ENCODE measurements around the gene RNF157.

RNF157 gene

DNA sequence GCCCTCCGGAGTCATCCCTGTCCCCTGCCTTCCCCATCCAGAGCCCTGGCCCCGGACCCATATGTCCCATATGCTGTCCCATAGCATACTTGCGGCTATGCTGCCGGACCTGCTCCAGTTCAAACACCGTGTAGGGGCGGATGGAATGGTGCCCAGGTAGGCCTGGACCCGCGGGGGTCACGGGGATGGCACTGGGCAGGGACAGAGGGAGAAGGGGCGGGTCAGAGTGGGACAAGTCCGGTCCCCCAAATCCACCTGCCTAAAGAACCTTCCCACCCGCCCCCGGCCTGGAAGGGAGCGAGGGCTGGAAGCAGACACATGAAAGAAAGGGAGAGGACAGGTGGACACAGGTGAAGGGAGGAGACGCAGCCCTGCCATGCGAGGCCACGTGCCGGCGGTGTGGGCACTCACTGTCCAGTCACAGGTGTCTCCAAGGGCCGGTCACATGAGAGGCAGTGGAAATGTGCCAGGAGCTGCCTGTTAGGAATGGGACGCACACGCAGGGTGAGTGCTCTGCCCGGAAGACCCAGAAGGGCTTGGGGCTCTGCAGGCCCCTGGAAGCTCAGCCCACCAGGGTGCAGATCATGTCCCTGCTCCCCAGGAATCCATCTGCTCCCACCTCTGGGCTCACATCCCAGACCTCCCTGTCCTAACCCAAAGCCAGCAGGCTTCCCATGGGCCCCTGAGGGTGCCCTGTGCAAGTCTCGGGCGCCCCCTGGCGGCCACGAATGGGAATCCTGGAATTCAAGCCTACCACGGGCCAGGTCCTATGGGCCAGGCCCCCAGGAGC is 38.9 kb upstream of the RNF157 start:
- Histone ChIP-seq H3K9ac (no peak overlapping the region), H3K36me3 (ENCODE audit: control insufficient read depth, insufficient read depth, low read length) (no peaks in the 10 kb centered on the region), H3K4me3 (ENCODE audit: low read depth, low read length) (no peak overlapping the region), H3K79me2 (no peaks in the 10 kb centered on the region), H3K9me3 (ENCODE audit: control insufficient read depth, low read length) (no peaks in the 10 kb centered on the region), H3K27ac (peak overlapping the region; percentile 20), H3K4me2 (ENCODE audit: low read length) (peak overlapping the region; percentile 48), H3K27me3 (ENCODE audit: control insufficient read depth, insufficient read depth, low read length) (no peaks in the 10 kb centered on the region), H2AFZ (peak overlapping the region; percentile 83), H3K4me1 (peaks cover 13% of the 10 kb centered on the region)
- TF ChIP-seq, protein P1, sequence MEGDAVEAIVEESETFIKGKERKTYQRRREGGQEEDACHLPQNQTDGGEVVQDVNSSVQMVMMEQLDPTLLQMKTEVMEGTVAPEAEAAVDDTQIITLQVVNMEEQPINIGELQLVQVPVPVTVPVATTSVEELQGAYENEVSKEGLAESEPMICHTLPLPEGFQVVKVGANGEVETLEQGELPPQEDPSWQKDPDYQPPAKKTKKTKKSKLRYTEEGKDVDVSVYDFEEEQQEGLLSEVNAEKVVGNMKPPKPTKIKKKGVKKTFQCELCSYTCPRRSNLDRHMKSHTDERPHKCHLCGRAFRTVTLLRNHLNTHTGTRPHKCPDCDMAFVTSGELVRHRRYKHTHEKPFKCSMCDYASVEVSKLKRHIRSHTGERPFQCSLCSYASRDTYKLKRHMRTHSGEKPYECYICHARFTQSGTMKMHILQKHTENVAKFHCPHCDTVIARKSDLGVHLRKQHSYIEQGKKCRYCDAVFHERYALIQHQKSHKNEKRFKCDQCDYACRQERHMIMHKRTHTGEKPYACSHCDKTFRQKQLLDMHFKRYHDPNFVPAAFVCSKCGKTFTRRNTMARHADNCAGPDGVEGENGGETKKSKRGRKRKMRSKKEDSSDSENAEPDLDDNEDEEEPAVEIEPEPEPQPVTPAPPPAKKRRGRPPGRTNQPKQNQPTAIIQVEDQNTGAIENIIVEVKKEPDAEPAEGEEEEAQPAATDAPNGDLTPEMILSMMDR (IDR thresholded peaks at IDR 0.05) = peak; percentile 99

DNA sequence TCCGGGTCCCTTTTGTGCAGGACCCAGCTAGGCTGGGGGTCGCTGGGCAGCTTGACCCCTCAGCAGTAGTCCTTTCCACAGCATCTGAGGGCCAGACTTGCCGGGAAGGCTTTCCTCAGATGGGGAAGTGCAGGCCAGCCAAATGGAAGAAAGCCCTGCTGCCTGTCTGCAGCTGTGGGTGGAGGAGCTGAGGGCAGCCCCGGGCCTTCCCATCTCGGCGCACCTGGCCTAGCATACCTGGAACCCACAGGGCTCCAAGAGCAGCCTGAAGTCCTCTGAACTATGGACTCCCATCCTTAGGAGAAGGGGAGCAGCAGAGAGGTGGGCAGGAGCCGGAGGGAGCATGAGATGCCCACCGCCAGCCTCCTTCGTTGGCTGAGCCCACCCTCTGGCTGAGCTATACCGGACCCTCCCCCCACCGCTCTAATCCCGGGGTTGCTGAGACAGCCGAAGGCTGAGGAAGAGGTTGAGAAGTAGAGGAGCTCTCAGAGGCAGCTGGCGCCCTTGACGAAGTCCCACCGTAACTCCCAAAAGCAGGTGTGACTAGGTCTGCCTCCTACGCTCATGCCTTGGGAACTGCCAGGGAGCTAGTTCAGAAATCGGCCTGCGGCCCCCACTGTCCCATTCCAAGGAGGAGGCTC is 38.1 kb upstream of the RNF157 start:
- Histone ChIP-seq H3K79me2 (no peaks in the 10 kb centered on the region), H3K9me3 (ENCODE audit: control insufficient read depth, low read length) (no peaks in the 10 kb centered on the region), H3K4me2 (ENCODE audit: low read length) (peak overlapping the region; percentile 48), H3K4me1 (peaks cover 13% of the 10 kb centered on the region), H3K4me3 (ENCODE audit: low read depth, low read length) (no peak overlapping the region), H3K27ac (no peak overlapping the region), H3K36me3 (ENCODE audit: control insufficient read depth, insufficient read depth, low read length) (no peaks in the 10 kb centered on the region), H2AFZ (no peak overlapping the region), H3K9ac (no peak overlapping the region), H3K27me3 (ENCODE audit: control insufficient read depth, insufficient read depth, low read length) (no peaks in the 10 kb centered on the region)
- TF ChIP-seq, protein P1 (IDR thresholded peaks at IDR 0.05) = no peak

DNA sequence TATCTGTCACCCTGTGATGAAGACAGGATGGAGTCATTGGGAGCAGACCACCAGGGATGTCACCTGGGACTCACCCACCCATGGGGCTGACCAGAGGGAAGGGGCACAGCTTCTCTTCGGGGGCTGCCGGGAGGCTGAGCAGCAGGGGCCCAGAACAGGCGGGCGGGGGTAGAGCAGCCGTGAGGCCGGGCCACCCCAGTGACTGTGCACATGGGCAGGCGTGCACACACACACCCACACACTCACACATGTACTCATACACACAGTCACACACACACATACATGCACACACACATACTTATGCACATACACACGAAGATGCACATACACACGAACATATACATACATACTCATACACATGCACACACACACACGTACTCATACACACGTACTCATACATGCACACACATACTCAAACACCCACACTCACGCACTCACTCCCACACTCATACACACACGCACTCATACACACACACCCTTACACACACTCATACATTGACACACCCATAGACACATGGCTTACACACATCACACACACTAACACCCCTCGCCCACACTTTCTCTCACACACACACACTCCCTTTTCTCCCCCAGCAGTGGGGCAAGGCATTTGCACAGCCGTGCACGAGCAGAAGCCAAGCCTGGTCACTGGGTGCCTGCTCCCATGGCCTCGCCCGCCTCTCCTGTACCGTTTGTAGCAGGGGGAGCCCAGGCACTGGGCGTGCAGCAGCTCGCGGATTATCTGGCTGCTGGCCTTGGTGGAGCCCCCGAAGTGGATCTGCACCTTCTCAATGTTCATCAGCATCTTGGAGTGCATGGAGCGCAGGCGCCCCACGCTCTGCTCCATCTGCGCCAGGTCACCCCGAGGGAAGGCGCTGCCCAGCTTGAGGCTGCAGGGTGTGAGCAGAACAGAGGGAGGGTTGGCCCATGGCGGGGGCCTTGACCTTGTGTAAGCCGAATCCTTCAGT is 37.3 kb upstream of the RNF157 start:
- Histone ChIP-seq H3K4me3 (ENCODE audit: low read depth, low read length) (no peak overlapping the region), H3K9ac (no peak overlapping the region), H3K4me2 (ENCODE audit: low read length) (no peak overlapping the region), H3K27me3 (ENCODE audit: control insufficient read depth, insufficient read depth, low read length) (no peaks in the 10 kb centered on the region), H3K79me2 (no peaks in the 10 kb centered on the region), H3K27ac (no peak overlapping the region), H2AFZ (no peak overlapping the region), H3K4me1 (peaks cover 13% of the 10 kb centered on the region), H3K9me3 (ENCODE audit: control insufficient read depth, low read length) (no peaks in the 10 kb centered on the region), H3K36me3 (ENCODE audit: control insufficient read depth, insufficient read depth, low read length) (no peaks in the 10 kb centered on the region)
- TF ChIP-seq, protein P1 (IDR thresholded peaks at IDR 0.05) = no peak

DNA sequence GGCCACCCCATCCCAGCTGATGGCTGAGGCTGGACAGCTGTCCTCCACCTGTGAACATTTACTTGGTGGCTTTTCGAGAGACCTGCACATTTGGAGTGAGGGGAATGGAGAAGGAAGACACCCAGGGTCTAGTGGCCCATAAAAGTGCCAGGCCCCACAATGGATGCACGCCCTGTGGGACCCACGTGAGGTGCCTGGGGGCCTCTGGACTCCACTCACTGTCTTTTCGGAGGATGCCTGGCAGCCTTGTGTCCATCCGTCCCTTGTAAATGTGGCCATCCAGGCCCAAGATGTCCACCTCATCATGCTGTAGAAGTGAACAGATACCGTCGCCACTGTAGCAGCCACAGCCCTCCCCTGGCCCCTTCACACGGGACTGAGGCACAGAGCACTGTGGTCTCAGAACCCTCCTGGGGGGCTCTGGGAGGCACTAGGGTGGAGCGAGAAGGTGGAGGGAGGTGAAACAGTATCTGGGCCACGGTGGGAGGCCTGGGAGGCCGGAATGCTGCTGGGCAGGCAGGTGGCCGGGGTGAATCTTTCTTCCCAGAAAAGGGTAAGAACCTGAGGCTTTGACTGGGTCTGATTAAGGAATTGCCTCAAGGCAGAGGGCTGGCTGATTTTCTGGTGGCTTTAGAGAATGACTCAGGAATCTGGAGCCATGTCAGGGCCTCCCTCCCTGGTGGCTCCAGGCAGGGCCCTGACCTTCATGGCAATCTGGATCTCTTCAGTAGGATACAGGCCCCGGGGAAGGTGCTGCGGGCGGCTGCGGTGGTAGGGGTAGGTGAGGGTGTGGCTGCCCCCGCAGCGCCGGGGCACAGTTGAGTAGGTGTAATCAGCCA is 36.4 kb upstream of the RNF157 start:
- H3K9me3 ChIP-seq (ENCODE audit: control insufficient read depth, low read length) = no peaks in the 10 kb centered on the region
- no peaks in the 10 kb centered on the region for H3K79me2 ChIP-seq
- H3K4me2 ChIP-seq (ENCODE audit: low read length) = no peak overlapping the region
- no peak overlapping the region for H3K9ac ChIP-seq
- no peak overlapping the region for H3K4me3 ChIP-seq (ENCODE audit: low read depth, low read length)
- TF ChIP-seq, protein P1 (IDR thresholded peaks at IDR 0.05) = no peak
- H3K27me3 ChIP-seq (ENCODE audit: control insufficient read depth, insufficient read depth, low read length) = no peaks in the 10 kb centered on the region
- H3K27ac ChIP-seq = no peak overlapping the region
- H2AFZ ChIP-seq = no peak overlapping the region
- H3K36me3 ChIP-seq (ENCODE audit: control insufficient read depth, insufficient read depth, low read length) = no peaks in the 10 kb centered on the region
- peaks cover 15% of the 10 kb centered on the region for H3K4me1 ChIP-seq

Measured in parathyroid adenoma (tissue), 2 donors.